LNCaP clone FGC (cell line): Measurements from ENCODE around the gene CRLF2.
"Not testable (repeated sequence)": the region's sequence is repeated elsewhere in the genome, so short reads cannot be mapped to it uniquely, and the experiment has no call there.

Source experiments
- DNase-seq: peaks from one replicate; pipeline ENCODE4 v3.0.0-alpha.2; 2011; ENCODE audit warnings: low read depth
- H3K4me3 ChIP-seq: 2 replicates; pipeline ENCODE4 v1.5.1; 2011; ENCODE audit warnings: mild to moderate bottlenecking, low read depth, low read length, control low read depth
- CTCF ChIP-seq: IDR thresholded peaks from 2 replicates; pipeline ENCODE4 v1.5.1; 2012; ENCODE audit warnings: mild to moderate bottlenecking; ENCODE audit not compliant: control insufficient read depth, insufficient read depth; ENCODE audit errors: extremely low read depth

The CRLF2 gene

GRCh38 chrX:1213971-1214370 lies 1.5 kb upstream of the CRLF2 start:
- TF ChIP-seq CTCF: no peak
- no peak for DNase-seq
- H3K4me3 ChIP-seq: no peak overlapping the region

GRCh38 chrX:1210844-1211243 lies 1.6 kb downstream of the CRLF2 start:
- DNase-seq: no peak
- no peak for TF ChIP-seq CTCF
- H3K4me3 ChIP-seq: no peak overlapping the region

- no peak for DNase-seq
- no peak overlapping the region for H3K4me3 ChIP-seq
- TF ChIP-seq CTCF: no peak
Measured at GRCh38 chrX:1207496-1208025, 4.9 kb downstream of the CRLF2 start.

GRCh38 chrX:1205681-1206611 lies 6.5 kb downstream of the CRLF2 start:
- no peak for TF ChIP-seq CTCF
- peak; percentile 93 for DNase-seq
- peak overlapping the region; percentile 15; the same call in 1 of the 2 replicates for H3K4me3 ChIP-seq

- H3K4me3 ChIP-seq: no peak overlapping the region
- no peak for DNase-seq
- TF ChIP-seq CTCF: no peak
Measured at GRCh38 chrX:1202251-1202650, 10.2 kb downstream of the CRLF2 start.

- DNase-seq: no peak
- TF ChIP-seq CTCF: no peak
- no peak overlapping the region for H3K4me3 ChIP-seq
Measured at GRCh38 chrX:1196436-1196835, 16.0 kb downstream of the CRLF2 start.

- H3K4me3 ChIP-seq, DNase-seq: not testable (repeated sequence)
Measured at GRCh38 chrX:1192196-1192595, 20.3 kb downstream of the CRLF2 start.
